Transverse colon (tissue), 4 donors: ENCODE data around the gene LRRC4. TPM values are rescaled to one million over a fixed set of nuclear protein-coding genes. Genes with fewer than 3 reads are reported as not detected.

ENCODE experiments used
- DNase-seq: peaks from one replicate; pipeline ENCODE4 v3.0.0-alpha.2; 2019
- H3K27ac ChIP-seq, 4 donors: fragments of 200-600 bp; sonication (generic); 2 replicates each; pipeline ENCODE4 v1.5.1; 2016 to 2018; ENCODE audit warnings: inconsistent platforms in 4 of 4
- H3K27me3 ChIP-seq: fragments of 200-600 bp; sonication (generic); 2 replicates; pipeline ENCODE4 v1.5.1; 2017; ENCODE audit warnings: inconsistent platforms
- H3K36me3 ChIP-seq, 4 donors: fragments of 200-600 bp; sonication (generic); 2 replicates each; pipeline ENCODE4 v1.5.1; 2017 to 2019; ENCODE audit warnings: inconsistent platforms in 4 of 4
- H3K4me1 ChIP-seq, 4 donors: fragments of 200-600 bp; sonication (generic); 2 replicates each; pipeline ENCODE4 v1.5.1; 2017 to 2020; ENCODE audit warnings: inconsistent platforms in 4 of 4
- H3K4me3 ChIP-seq, 4 donors: fragments of 200-600 bp; sonication (generic); 1 replicate in 1 of 4; 2 replicates in 3 of 4; pipeline versions ENCODE4 v1.5.1 to v1.6.1; 2017 to 2019; ENCODE audit warnings: inconsistent platforms in 4 of 4
- H3K9me3 ChIP-seq, 2 donors: fragments of 200-600 bp; sonication (generic); 2 replicates each; pipeline ENCODE4 v1.5.1; 2017 to 2019; ENCODE audit warnings: inconsistent platforms in 2 of 2
- CTCF ChIP-seq, 5 experiments: fragments of 200-600 bp in 3 of 5; fragments of 450-650 bp in 2 of 5; sonication (generic) in 3 of 5; IDR thresholded peaks; 1 replicate in 2 of 5; 2 replicates in 3 of 5; pipeline ENCODE4 v1.5.1; 2016 to 2017; ENCODE audit warnings: antibody characterized with exemption in 5 of 5, inconsistent platforms in 3 of 5, mild to moderate bottlenecking in 2 of 5, moderate library complexity in 1 of 5
- EP300 ChIP-seq: sonication (generic); formaldehyde crosslinking; IDR thresholded peaks from one replicate; pipeline ENCODE4 v1.6.1; 2017; ENCODE audit warnings: antibody characterized with exemption, low read depth
- POLR2A ChIP-seq: fragments of 450-650 bp; IDR thresholded peaks from one replicate; pipeline ENCODE4 v1.6.1; 2016; ENCODE audit warnings: antibody characterized with exemption, mild to moderate bottlenecking, moderate library complexity
- POLR2AphosphoS5 ChIP-seq, 3 donors: sonication (generic); formaldehyde crosslinking; IDR thresholded peaks; one replicate each; pipeline ENCODE4 v1.6.1; 2016; ENCODE audit warnings: antibody characterized with exemption in 3 of 3
- WGBS, 2 donors: methylation state at CpG; one replicate each; pipeline ENCODE4 v1.1.5; 2018; ENCODE audit warnings: low coverage in 1 of 2; 5-methylcytosine and 5-hydroxymethylcytosine counted together
- in situ Hi-C, 4 donors: fragments of 200-750 bp; cut with MboI; loops; one replicate each; pipeline versions ENCODE4 v1.15.0 to v1.15.1; 2017; ENCODE audit warnings: low sequenced_read_pairs in 3 of 4, low pct_ligation_motif_present in 1 of 4, low pct_unique_long_range_greater_than_20kb in 1 of 4
- intact Hi-C: fragments of 100-400 bp; cut with DNase I; formaldehyde crosslinking; loops from one replicate; pipeline ENCODE4 v1.15.1; 2023; ENCODE audit warnings: low total_unique reads
- total RNA-seq, 4 donors: library from RNA; depleted of rRNA; stranded (reverse); fragments of >200 nt; gene quantifications; one replicate each; pipeline ENCODE4 v1.1.0, GENCODE V29; 2016

LRRC4 gene, protein sequence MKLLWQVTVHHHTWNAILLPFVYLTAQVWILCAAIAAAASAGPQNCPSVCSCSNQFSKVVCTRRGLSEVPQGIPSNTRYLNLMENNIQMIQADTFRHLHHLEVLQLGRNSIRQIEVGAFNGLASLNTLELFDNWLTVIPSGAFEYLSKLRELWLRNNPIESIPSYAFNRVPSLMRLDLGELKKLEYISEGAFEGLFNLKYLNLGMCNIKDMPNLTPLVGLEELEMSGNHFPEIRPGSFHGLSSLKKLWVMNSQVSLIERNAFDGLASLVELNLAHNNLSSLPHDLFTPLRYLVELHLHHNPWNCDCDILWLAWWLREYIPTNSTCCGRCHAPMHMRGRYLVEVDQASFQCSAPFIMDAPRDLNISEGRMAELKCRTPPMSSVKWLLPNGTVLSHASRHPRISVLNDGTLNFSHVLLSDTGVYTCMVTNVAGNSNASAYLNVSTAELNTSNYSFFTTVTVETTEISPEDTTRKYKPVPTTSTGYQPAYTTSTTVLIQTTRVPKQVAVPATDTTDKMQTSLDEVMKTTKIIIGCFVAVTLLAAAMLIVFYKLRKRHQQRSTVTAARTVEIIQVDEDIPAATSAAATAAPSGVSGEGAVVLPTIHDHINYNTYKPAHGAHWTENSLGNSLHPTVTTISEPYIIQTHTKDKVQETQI
- total RNA-seq = 1 to 10 TPM in 2 of 4 donors, under 1 TPM in 2; 0.20 to 1.2 (median 0.96) TPM

- intact Hi-C loops = loop anchor here (10.0 kb wide), 2 partner anchors 196 to 316 kb away; no protein-coding TSS in a partner anchor
- Histone ChIP-seq H3K27ac (peak within 1 kb of the TSS in 3 of 4 donors; percentile 8 to 36 (median 14)), H3K4me1 (peaks cover 8 to 27% (median 23%) of the 10 kb centered on the region in 4 donors), H3K4me3 (peak within 1 kb of the TSS; percentile 38 to 65 (median 44)), H3K9me3 (no peaks in the 10 kb centered on the region), H3K36me3 (no peaks in the 10 kb centered on the region), H3K27me3 (peaks cover 26% of the 10 kb centered on the region)
- 20 to 80% methylated on average over 2 to 54 of the region's 87 CpGs for whole genome bisulfite sequencing, 2 donors
- in situ Hi-C loops = loop anchor here in 1 of 4 donors (25.0 kb wide), 1 partner anchor 319 kb away; no protein-coding TSS in a partner anchor
- TF ChIP-seq CTCF (IDR thresholded peaks at IDR 0.05) (peak in 1 of 5 experiments; percentile 22), POLR2AphosphoS5 (IDR thresholded peaks at IDR 0.05) (no peak)
- DNase-seq = peak; percentile 36
These were observed at the start of gene LRRC4 for GRCh38 chr7:128030654-128031611. LRRC4 (minus strand) TSS chr7:128031437; CDS start chr7:128030640, 797 bp downstream.

DNA sequence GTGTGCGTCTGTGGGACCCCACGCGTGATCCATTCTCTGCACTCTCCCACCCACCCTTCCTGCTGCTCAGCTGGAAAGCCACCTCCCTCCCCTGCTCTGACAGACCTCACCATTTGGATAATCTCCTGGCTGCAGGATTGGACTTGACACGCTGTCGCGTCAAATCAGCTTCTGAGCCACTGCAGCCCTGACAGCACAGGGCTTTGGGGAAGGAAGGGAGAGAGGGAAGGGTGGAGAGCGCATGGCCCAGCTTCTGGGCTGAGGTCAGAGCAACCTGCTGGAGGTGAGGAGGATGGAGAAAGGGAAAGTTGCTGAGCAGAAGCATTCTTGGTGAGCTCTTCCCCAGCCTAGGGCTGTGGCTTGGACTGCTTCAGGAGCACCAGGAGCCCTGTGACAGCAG, 48.9 kb upstream of the LRRC4 start:
- WGBS, 2 donors = 93 to 96% methylated on average over 3 to 7 of the region's 7 CpGs
- intact Hi-C loops (no loop called here), in situ Hi-C loops (no loop called here)
- no peaks in the 10 kb centered on the region for H3K27me3 ChIP-seq
- H3K9me3 ChIP-seq = no peaks in the 10 kb centered on the region
- DNase-seq = no peak
- peaks cover 0 to 11% (median 8%) of the 10 kb centered on the region in 4 donors for H3K4me1 ChIP-seq
- TF ChIP-seq POLR2AphosphoS5 (IDR thresholded peaks at IDR 0.05) (no peak), POLR2A (no peak), EP300 (no peak), CTCF (IDR thresholded peaks at IDR 0.05) (no peak)
- no peak overlapping the region for H3K27ac ChIP-seq
- H3K36me3 ChIP-seq = peaks cover 0 to 5% (median 0%) of the 10 kb centered on the region in 4 donors
- H3K4me3 ChIP-seq = no peak overlapping the region

GRCh38 chr7:128078309-128078708, 47.1 kb upstream of the LRRC4 start:
- 97 to 100% methylated on average over 2 to 3 of the region's 3 CpGs for WGBS, 2 donors

More at GRCh38 chr7:128078309-128078708, 47.1 kb upstream of the LRRC4 start:
- no peak for DNase-seq
- no peak for TF ChIP-seq POLR2AphosphoS5 (IDR thresholded peaks at IDR 0.05)
- TF ChIP-seq EP300 = no peak
- no peak for TF ChIP-seq POLR2A
- no peak for TF ChIP-seq CTCF (IDR thresholded peaks at IDR 0.05)
- no peak overlapping the region for H3K4me3 ChIP-seq
- H3K27me3 ChIP-seq = no peaks in the 10 kb centered on the region
- intact Hi-C loops = no loop called here
- H3K27ac ChIP-seq = no peak overlapping the region
- in situ Hi-C loops = no loop called here
- H3K36me3 ChIP-seq = peaks cover 0 to 5% (median 0%) of the 10 kb centered on the region in 4 donors
- peaks cover 0 to 11% (median 8%) of the 10 kb centered on the region in 4 donors for H3K4me1 ChIP-seq
- H3K9me3 ChIP-seq = no peaks in the 10 kb centered on the region
